ENCODE results near the gene CYP26C1.

Gene CYP26C1

DNA sequence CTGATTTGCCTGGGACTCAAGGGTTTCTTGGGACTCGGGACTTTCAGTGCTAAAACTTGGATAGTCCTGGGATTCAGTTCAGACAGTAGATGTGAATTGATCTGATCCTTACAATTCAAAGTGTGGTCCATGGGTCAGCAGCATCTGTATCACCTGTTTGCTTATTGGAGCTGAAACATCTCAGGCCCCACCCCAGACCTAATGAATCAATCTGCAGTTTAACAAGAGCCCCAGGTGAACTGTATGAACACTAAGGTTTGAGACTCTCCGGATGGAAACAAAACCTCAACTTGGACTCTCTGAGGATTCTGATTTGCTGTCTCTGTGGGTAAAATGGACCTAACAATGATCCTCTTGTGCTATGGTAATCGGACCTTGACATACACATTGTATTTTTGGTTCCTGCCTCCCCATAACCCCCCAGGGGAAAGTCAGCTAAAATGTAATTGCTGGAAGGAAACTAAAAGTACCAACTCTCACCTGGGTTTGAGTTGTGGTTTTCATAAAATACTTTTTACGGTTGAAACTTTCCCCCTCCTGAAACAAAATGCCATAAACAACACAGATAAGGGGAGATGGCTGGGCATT, 24.8 kb downstream of the CYP26C1 start:
- no peak for TF ChIP-seq CTCF (conservative IDR thresholded peaks at IDR 0.05; ENCODE audit: control insufficient read depth, insufficient read depth, low read depth, low read length)
- no peak for DNase-seq (ENCODE audit: low read depth)
- no peak overlapping the region for H3K4me3 ChIP-seq (ENCODE audit: control insufficient read depth, low read depth, low read length)

DNA sequence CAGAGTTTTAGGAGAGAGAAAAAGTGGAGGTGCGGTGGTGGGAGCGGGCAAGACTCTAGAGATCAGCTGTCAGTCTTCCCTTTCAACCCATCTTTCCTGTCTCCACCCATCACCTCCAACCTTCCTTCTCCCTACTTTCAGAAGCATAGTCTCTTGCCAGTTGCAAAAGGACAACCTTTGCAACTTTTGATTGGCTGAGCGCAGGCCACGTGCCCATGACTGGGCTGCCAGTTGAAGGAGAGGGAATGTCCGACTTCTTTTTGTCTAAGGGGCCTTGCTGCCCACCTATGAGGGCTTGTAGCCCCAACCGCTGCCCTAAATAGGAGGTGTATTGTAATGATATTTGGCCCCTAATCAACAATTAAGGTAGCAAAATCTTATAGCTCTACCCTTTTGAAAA, 25.7 kb downstream of the CYP26C1 start:
- DNase-seq (ENCODE audit: low read depth), result no peak
- TF ChIP-seq CTCF (conservative IDR thresholded peaks at IDR 0.05; ENCODE audit: control insufficient read depth, insufficient read depth, low read depth, low read length), result no peak
- no peak overlapping the region for H3K4me3 ChIP-seq (ENCODE audit: control insufficient read depth, low read depth, low read length)

GRCh38 chr10:93087846-93088245, 27.2 kb downstream of the CYP26C1 start:
- DNase-seq (ENCODE audit: low read depth), result no peak
- no peak for TF ChIP-seq CTCF (conservative IDR thresholded peaks at IDR 0.05; ENCODE audit: control insufficient read depth, insufficient read depth, low read depth, low read length)
- no peak overlapping the region for H3K4me3 ChIP-seq (ENCODE audit: control insufficient read depth, low read depth, low read length)

GRCh38 chr10:93088466-93088865, 27.9 kb downstream of the CYP26C1 start:
- TF ChIP-seq CTCF (conservative IDR thresholded peaks at IDR 0.05; ENCODE audit: control insufficient read depth, insufficient read depth, low read depth, low read length), result no peak
- no peak for DNase-seq (ENCODE audit: low read depth)

GRCh38 chr10:93090619-93091018, 30.0 kb downstream of the CYP26C1 start:
- DNase-seq (ENCODE audit: low read depth), result no peak
- no peak for TF ChIP-seq CTCF (conservative IDR thresholded peaks at IDR 0.05; ENCODE audit: control insufficient read depth, insufficient read depth, low read depth, low read length)

More at GRCh38 chr10:93088466-93088865, 27.9 kb downstream of the CYP26C1 start:
- H3K4me3 ChIP-seq (ENCODE audit: control insufficient read depth, low read depth, low read length), result no peak overlapping the region

DNA sequence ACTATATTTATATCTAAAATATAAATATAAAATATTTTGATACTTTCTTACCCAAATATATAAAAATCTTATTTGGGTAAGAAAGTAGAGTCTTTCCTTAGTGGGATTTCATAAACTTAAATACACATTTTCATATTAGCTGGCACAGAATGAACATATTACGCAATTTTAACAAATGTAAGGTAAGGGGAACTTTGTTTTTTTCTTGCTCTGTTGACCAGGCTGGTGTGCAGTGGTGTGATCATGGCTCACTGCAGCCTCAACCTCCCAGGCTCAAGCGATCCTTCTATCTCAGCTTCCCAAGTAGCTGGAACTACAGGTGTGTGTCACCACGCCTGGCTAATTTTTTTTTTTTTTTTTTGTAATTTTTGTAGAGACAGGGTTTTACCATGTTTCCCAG, 31.4 kb downstream of the CYP26C1 start:
- H3K4me3 ChIP-seq (ENCODE audit: control insufficient read depth, low read depth, low read length), result no peak overlapping the region
- TF ChIP-seq CTCF (conservative IDR thresholded peaks at IDR 0.05; ENCODE audit: control insufficient read depth, insufficient read depth, low read depth, low read length), result no peak
- no peak for DNase-seq (ENCODE audit: low read depth)

More at GRCh38 chr10:93090619-93091018, 30.0 kb downstream of the CYP26C1 start:
- no peak overlapping the region for H3K4me3 ChIP-seq (ENCODE audit: control insufficient read depth, low read depth, low read length)

DNA sequence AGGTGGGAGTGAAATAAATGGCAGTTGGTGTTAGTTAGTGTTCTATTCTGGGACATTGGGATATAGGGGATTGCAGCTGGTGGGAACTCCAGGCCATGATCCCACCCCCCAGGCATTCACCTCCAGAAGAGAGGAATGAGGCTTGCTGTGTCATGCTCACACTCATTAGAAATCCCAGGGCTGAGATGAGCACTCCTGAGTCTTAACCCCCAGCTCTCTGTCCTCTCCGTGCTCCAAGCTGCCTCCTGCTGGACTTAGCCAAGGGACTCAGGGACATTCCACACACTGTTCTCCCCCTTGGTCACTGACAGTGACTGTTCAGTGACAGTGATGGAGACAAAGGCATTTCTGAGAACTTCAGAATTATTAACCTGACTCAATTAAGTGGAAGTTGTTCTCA, 34.6 kb downstream of the CYP26C1 start:
- H3K4me3 ChIP-seq (ENCODE audit: control insufficient read depth, low read depth, low read length), result no peak overlapping the region
- no peak for DNase-seq (ENCODE audit: low read depth)
- no peak for TF ChIP-seq CTCF (conservative IDR thresholded peaks at IDR 0.05; ENCODE audit: control insufficient read depth, insufficient read depth, low read depth, low read length)

All from fibroblast of mammary gland (primary cell).